CD14-positive monocyte (primary cell): ENCODE data around the gene SNX30. TPM values are rescaled to one million over a fixed set of nuclear protein-coding genes. Genes with fewer than 3 reads are reported as not detected.
A peak's percentile ranks its signal among the peaks of the same experiment; 100 is the strongest.

Source experiments
- DNase-seq, 3 donors: peaks; one replicate each; pipeline ENCODE4 v3.0.0-alpha.2; 2011 to 2022
- H2AFZ ChIP-seq: 2 replicates; pipeline ENCODE4 v1.6.0; 2012; ENCODE audit warnings: mild to moderate bottlenecking, low read depth, low read length, inconsistent platforms; ENCODE audit not compliant: insufficient read depth, poor library complexity, severe bottlenecking
- H3K27ac ChIP-seq, 2 donors: 1 replicate in 1 of 2; 2 replicates in 1 of 2; pipeline ENCODE4 v1.5.1; 2012 to 2013; ENCODE audit warnings: low read length in 2 of 2, control low read depth in 1 of 2, inconsistent platforms in 1 of 2, low read depth in 1 of 2, mild to moderate bottlenecking in 1 of 2
- H3K27me3 ChIP-seq, 2 donors: one replicate each; pipeline versions ENCODE4 v1.6.0 to v1.6.1; 2011 to 2013; ENCODE audit warnings: low read length in 2 of 2; ENCODE audit not compliant: control insufficient read depth in 2 of 2, insufficient read depth in 2 of 2
- H3K36me3 ChIP-seq, 2 donors: replicated peaks in 1 of 2; 1 replicate in 1 of 2; 2 replicates in 1 of 2; pipeline versions ENCODE4 v1.5.1 to v1.6.1; 2012 to 2013; ENCODE audit warnings: low read length in 2 of 2, control low read depth in 1 of 2, inconsistent platforms in 1 of 2, mild to moderate bottlenecking in 1 of 2; ENCODE audit not compliant: insufficient read depth in 2 of 2, control insufficient read depth in 1 of 2
- H3K4me1 ChIP-seq, 2 donors: 1 replicate in 1 of 2; 2 replicates in 1 of 2; pipeline versions ENCODE4 v1.5.1 to v1.6.1; 2012 to 2013; ENCODE audit warnings: low read length in 2 of 2, control low read depth in 1 of 2, inconsistent platforms in 1 of 2, mild to moderate bottlenecking in 1 of 2, moderate library complexity in 1 of 2; ENCODE audit not compliant: insufficient read depth in 2 of 2, control insufficient read depth in 1 of 2
- H3K4me2 ChIP-seq: replicated peaks from 2 replicates; pipeline ENCODE3; 2012; ENCODE audit warnings: low read length, moderate library complexity, mild to moderate bottlenecking; ENCODE audit not compliant: poor library complexity, severe bottlenecking; ENCODE audit errors: extremely low read depth
- H3K4me3 ChIP-seq, 3 experiments: fragments of 200-600 bp in 1 of 3; sonication (generic) in 1 of 3; replicated peaks in 1 of 3; 1 replicate in 2 of 3; 2 replicates in 1 of 3; pipeline ENCODE4 v1.5.1; 2011 to 2013; ENCODE audit warnings: low read length in 3 of 3, mild to moderate bottlenecking in 3 of 3, control low read depth in 2 of 3, low read depth in 2 of 3, inconsistent platforms in 1 of 3, moderate library complexity in 1 of 3
- H3K79me2 ChIP-seq: 2 replicates; pipeline ENCODE4 v1.6.0; 2012; ENCODE audit warnings: mild to moderate bottlenecking, control low read depth, inconsistent platforms, low read length, moderate library complexity; ENCODE audit not compliant: insufficient read depth
- H3K9ac ChIP-seq: 2 replicates; pipeline ENCODE4 v1.6.0; 2017; ENCODE audit warnings: low read length, mild to moderate bottlenecking; ENCODE audit not compliant: insufficient read depth, poor library complexity, severe bottlenecking
- H3K9me3 ChIP-seq, 2 donors: replicated peaks in 1 of 2; 1 replicate in 1 of 2; 2 replicates in 1 of 2; pipeline versions ENCODE4 v1.5.1 to v1.6.1; 2012 to 2013; ENCODE audit warnings: low read length in 2 of 2, control low read depth in 1 of 2; ENCODE audit not compliant: control insufficient read depth in 1 of 2, insufficient read depth in 1 of 2
- H4K20me1 ChIP-seq: 2 replicates; pipeline ENCODE4 v1.6.0; 2012; ENCODE audit warnings: mild to moderate bottlenecking, low read length, control low read depth, moderate library complexity; ENCODE audit not compliant: insufficient read depth
- H3K27ac Mint-ChIP-seq, 7 donors: one replicate each; pipeline ENCODE4 v1.8.0; 2020; ENCODE audit warnings: mild to moderate bottlenecking in 7 of 7, mixed read lengths in 7 of 7, moderate library complexity in 6 of 7, inconsistent platforms in 2 of 7
- H3K27me3 Mint-ChIP-seq, 3 donors: one replicate each; pipeline ENCODE4 v1.8.0; 2021 to 2022; ENCODE audit warnings: low read depth in 3 of 3, mild to moderate bottlenecking in 3 of 3, mixed read lengths in 3 of 3, moderate library complexity in 3 of 3, inconsistent platforms in 1 of 3
- H3K36me3 Mint-ChIP-seq, 2 donors: one replicate each; pipeline ENCODE4 v1.8.0; 2020; ENCODE audit warnings: mixed read lengths in 2 of 2, inconsistent platforms in 1 of 2, mild to moderate bottlenecking in 1 of 2
- H3K4me1 Mint-ChIP-seq: one replicate; pipeline ENCODE4 v1.8.0; 2020; ENCODE audit warnings: mild to moderate bottlenecking, mixed read lengths
- H3K4me3 Mint-ChIP-seq, 2 donors: one replicate each; pipeline ENCODE4 v1.8.0; 2020; ENCODE audit warnings: mild to moderate bottlenecking in 2 of 2, mixed read lengths in 2 of 2, moderate library complexity in 1 of 2
- H3K9me3 Mint-ChIP-seq, 7 donors: one replicate each; pipeline ENCODE4 v1.8.0; 2020 to 2022; ENCODE audit warnings: mixed read lengths in 7 of 7, mild to moderate bottlenecking in 6 of 7, moderate library complexity in 6 of 7, inconsistent platforms in 2 of 7
- CTCF ChIP-seq: fragments of 200-600 bp; IDR thresholded peaks from one replicate; pipeline ENCODE4 v1.8.0; 2022; ENCODE audit warnings: antibody characterized with exemption, mild to moderate bottlenecking
- WGBS: methylation state at CpG from one replicate; pipeline ENCODE4 v1.1.5; 2013; ENCODE audit warnings: missing lambda C conversion rate; ENCODE audit not compliant: insufficient coverage; 5-methylcytosine and 5-hydroxymethylcytosine counted together
- intact Hi-C, 2 donors: fragments of 100-400 bp; cut with micrococcal nuclease; formaldehyde crosslinking; loops; one replicate each; pipeline versions ENCODE4 v1.15.0 to v1.15.1; 2023
- polyA plus RNA-seq, 3 donors: library from polyadenylated mRNA; depleted of rRNA in 1 of 3; unstranded in 2 of 3; stranded (reverse) in 1 of 3; fragments of 300-500 nt in 2 of 3; fragments of >200 nt in 1 of 3; fragmentation: Illumina TruSeq in 2 of 3; gene quantifications; 1 replicate in 2 of 3; 2 replicates in 1 of 3; pipeline ENCODE4 v1.2.3, GENCODE V29; 2012 to 2021

The SNX30 gene
- polyA plus RNA-seq, 3 donors = 10.3 to 31.3 (median 10.4) TPM

GRCh38 chr9:112765281-112765680, 14.7 kb downstream of the SNX30 start:
- Histone ChIP-seq H3K79me2 (peaks cover 91% of the 10 kb centered on the region), H4K20me1 (peaks cover 99% of the 10 kb centered on the region), H3K4me2 (no peak overlapping the region), H3K9ac (no peak overlapping the region), H3K36me3 (peaks cover 7 to 28% of the 10 kb centered on the region in 2 donors), H3K27me3 (no peaks in the 10 kb centered on the region), H3K9me3 (no peaks in the 10 kb centered on the region), H2AFZ (no peak overlapping the region), H3K4me1 (no peaks in the 10 kb centered on the region), H3K4me3 (no peak overlapping the region), H3K27ac (no peak overlapping the region)
- DNase-seq = no peak
- no CpG with 5 or more reads among the region's 1 CpG for WGBS
- Mint-ChIP-seq H3K4me1 (peaks cover 22% of the 10 kb centered on the region), H3K27me3 (peaks cover 0 to 2% (median 2%) of the 10 kb centered on the region in 3 donors), H3K27ac (peak overlapping the region in 2 of 7 donors; percentile 1 to 51), H3K9me3 (peaks cover 0 to 7% (median 6%) of the 10 kb centered on the region in 7 donors), H3K36me3 (peaks cover 25 to 27% of the 10 kb centered on the region in 2 donors), H3K4me3 (no peak overlapping the region)
- intact Hi-C loops = no loop called here
- no peak for TF ChIP-seq CTCF

DNA sequence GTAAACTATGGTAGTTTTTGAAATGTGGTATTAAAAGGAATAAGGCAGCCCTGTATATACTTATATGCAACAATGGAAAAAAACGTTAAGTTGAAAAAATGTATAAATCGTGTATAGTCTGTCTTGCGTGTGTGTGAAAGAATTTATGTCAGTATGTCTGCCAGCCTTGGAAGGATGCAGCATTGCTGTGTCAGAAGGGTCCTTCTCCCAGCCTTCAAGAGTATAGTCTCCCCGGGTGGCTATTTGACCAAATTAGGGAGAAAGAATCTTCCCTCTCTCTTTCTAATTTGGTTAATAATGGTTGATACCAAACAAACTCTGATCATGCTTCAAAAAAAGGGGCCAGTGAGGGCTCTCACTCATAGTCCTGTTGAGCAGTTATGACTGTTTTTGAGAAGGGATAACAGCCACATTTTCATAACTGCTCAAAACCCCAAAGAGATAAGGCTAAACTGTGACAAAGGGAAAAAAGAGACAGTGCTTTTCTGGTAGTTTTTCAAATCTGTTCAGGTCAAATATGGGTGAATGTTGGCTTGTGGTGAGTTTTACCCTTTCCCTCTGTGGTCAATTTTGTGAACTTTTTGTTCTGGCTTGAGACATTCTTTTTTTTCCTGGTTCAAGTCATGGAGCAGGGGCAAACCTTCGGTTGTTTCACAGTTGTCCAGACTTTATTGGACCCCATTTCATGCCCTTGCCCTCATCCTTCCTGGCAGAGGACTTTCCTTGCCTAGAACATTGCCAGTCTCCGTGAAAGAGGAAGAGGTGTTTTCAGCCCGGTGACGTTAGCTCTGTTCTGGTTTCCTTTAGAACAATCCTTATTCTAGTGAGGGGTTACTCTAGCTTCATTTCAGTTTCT, 21.0 kb downstream of the SNX30 start:
- DNase-seq = peak; percentile 34 to 38 (median 36)
- peak overlapping the region; percentile 64 to 95 (median 81) for H3K27ac Mint-ChIP-seq
- Histone ChIP-seq H3K9me3 (no peaks in the 10 kb centered on the region), H3K4me3 (no peak overlapping the region), H3K36me3 (peaks cover 7 to 19% of the 10 kb centered on the region in 2 donors), H3K9ac (no peak overlapping the region), H3K27me3 (no peaks in the 10 kb centered on the region), H4K20me1 (peaks cover 100% of the 10 kb centered on the region), H3K4me1 (peaks cover 13 to 24% of the 10 kb centered on the region in 2 donors), H3K27ac (peak overlapping the region in 1 of 2 donors; percentile 75), H3K4me2 (peak overlapping the region; percentile 16), H2AFZ (no peak overlapping the region), H3K79me2 (peaks cover 79% of the 10 kb centered on the region)
- peaks cover 35% of the 10 kb centered on the region for H3K4me1 Mint-ChIP-seq
- intact Hi-C loops = no loop called here
- H3K9me3 Mint-ChIP-seq = peaks cover 0 to under 1% (median 0%) of the 10 kb centered on the region in 7 donors
- peaks cover 26 to 32% of the 10 kb centered on the region in 2 donors for H3K36me3 Mint-ChIP-seq
- H3K4me3 Mint-ChIP-seq = peak overlapping the region; percentile 66 to 67
- TF ChIP-seq CTCF = no peak
- H3K27me3 Mint-ChIP-seq = peaks cover 0 to 2% (median 0%) of the 10 kb centered on the region in 3 donors
- WGBS = 90% methylated on average over 2 of the region's 8 CpGs
